Ishikawa (cell line): Measurements from ENCODE around the gene STIM1.

Source experiments
- CEBPB ChIP-seq: IDR thresholded peaks from 2 replicates; pipeline ENCODE4 v1.6.1; 2012
- TEAD4 ChIP-seq: IDR thresholded peaks from 2 replicates; pipeline ENCODE4 v1.6.1; 2012

DNA sequence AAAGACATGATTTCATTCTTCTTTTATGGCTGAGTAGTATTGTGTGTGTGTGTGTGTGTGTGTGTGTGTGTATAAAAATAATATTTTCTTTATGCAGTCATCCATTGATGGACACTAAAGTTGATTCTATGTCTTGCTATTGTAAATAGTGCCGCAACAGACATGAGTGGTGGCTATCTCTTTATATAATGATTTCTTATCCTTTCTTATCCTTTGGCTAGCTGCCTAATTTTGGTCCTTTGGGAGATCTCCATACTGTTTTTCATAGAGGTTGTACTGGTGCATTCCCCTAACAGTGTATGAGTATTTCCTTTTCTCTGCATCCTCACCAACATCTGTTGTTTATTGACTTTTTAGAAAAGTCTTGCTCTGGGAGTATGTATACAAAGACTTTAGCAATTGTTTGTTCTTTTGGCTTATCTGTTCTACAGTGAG is 107.0 kb downstream of the STIM1 start:
- TF ChIP-seq CEBPB (no peak), TEAD4 (no peak)
